Fibroblast of lung (primary cell): Measurements from ENCODE around the gene SNX30.

Source experiments
- EZH2 ChIP-seq: IDR thresholded peaks from 2 replicates; pipeline ENCODE4 v1.5.1; 2012; ENCODE audit warnings: low read length, control low read depth, mild to moderate bottlenecking; ENCODE audit errors: missing control alignments
- TF ChIP-seq, protein P1 (sequence below), 2 donors: IDR thresholded peaks in 1 of 2; conservative IDR thresholded peaks in 1 of 2; 1 replicate in 1 of 2; 2 replicates in 1 of 2; pipeline ENCODE4 v1.5.1; 2011 to 2012; ENCODE audit warnings: low read length in 2 of 2, control low read depth in 1 of 2, inconsistent platforms in 1 of 2, low read depth in 1 of 2, mild to moderate bottlenecking in 1 of 2

DNA sequence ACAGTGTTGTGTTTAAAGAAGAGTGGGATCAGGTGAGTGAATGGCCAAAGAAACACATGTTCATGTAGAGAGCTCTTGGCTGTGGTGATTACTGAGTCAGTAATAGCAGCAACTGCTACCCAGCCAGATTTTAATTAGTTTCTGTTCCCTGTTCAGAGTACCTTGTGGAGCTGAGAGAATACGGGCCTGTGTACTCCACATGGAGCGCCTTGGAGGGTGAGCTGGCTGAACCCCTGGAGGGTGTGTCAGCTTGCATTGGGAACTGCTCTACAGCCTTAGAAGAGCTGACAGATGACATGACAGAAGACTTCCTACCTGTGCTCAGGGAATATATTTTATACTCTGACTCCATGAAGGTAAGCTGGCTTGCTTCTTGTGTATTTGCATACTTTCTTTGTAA lies 87.8 kb downstream of the SNX30 start:
- TF ChIP-seq, protein P1, sequence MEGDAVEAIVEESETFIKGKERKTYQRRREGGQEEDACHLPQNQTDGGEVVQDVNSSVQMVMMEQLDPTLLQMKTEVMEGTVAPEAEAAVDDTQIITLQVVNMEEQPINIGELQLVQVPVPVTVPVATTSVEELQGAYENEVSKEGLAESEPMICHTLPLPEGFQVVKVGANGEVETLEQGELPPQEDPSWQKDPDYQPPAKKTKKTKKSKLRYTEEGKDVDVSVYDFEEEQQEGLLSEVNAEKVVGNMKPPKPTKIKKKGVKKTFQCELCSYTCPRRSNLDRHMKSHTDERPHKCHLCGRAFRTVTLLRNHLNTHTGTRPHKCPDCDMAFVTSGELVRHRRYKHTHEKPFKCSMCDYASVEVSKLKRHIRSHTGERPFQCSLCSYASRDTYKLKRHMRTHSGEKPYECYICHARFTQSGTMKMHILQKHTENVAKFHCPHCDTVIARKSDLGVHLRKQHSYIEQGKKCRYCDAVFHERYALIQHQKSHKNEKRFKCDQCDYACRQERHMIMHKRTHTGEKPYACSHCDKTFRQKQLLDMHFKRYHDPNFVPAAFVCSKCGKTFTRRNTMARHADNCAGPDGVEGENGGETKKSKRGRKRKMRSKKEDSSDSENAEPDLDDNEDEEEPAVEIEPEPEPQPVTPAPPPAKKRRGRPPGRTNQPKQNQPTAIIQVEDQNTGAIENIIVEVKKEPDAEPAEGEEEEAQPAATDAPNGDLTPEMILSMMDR (conservative IDR thresholded peaks at IDR 0.05 in 1 of 2, IDR thresholded peaks at IDR 0.05 in 1 of 2; ENCODE audit: low read depth in 1 of 2, low read length in 2 of 2) = no peak
- no peak for TF ChIP-seq EZH2
